ENCODE data around the gene CDC42EP1.

GRCh38 chr22:37617431-37617830, 57.2 kb downstream of the CDC42EP1 start:
- TF ChIP-seq EZH2 (IDR thresholded peaks at IDR 0.05; ENCODE audit: low read length, unreplicated experiment) (no peak), CTCF (conservative IDR thresholded peaks at IDR 0.05; ENCODE audit: low read depth, low read length) (no peak), EZH2phosphoT487 (IDR thresholded peaks at IDR 0.05; ENCODE audit: borderline replicate concordance, low read length) (no peak)
